ENCODE results near the gene TFF1. TPM values are rescaled to one million over a fixed set of nuclear protein-coding genes. Genes with fewer than 3 reads are reported as not detected.

The TFF1 gene
- 0.70 TPM for total RNA-seq

GRCh38 chr21:42366292-42367010 lies at the start of gene TFF1:
TSS of gene TFF1 (minus strand) at chr21:42366535. CDS start at chr21:42366495, 40 bp downstream.

DNA sequence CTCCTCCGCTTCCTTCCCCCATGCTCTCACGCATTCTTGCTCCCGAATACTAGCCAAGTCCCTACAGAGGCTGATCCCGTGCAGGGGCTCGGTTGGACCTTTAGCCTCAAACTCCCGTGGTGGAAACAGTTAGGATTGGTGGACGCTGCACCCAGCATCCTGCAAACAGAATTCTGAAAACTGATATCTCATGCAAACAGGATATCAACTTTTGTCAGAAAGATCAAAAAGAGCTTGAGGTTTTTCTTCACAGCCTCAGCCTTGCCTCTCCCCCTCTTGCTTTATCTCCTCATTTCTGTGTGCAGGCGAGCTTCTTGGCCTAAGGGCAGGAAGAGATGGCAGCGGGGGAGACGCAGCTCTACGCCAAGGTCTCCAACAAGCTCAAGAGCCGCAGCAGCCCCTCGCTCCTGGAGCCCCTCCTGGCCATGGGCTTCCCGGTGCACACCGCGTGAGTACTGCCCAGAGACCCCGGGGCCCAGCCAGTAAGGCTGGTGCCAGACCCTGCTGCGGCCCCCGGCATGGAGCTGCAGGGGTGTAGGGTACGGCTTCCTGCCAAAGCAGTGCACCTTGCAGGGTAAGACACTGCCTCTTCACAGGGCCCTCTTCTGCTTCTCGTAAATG lies 37.4 kb upstream of the TFF1 start, which contains the start of gene UBASH3A:
Gene UBASH3A (plus strand): TSS at position 292 of the 621 bp plus-strand sequence. CDS start 44 bp downstream, at position 336.

GRCh38 chr21:42395905-42396651 lies 29.7 kb upstream of the TFF1 start, which contains the start of gene TMPRSS3:
TSS of gene TMPRSS3 (minus strand) at chr21:42396052. CDS start at chr21:42395417, 635 bp downstream.

DNA sequence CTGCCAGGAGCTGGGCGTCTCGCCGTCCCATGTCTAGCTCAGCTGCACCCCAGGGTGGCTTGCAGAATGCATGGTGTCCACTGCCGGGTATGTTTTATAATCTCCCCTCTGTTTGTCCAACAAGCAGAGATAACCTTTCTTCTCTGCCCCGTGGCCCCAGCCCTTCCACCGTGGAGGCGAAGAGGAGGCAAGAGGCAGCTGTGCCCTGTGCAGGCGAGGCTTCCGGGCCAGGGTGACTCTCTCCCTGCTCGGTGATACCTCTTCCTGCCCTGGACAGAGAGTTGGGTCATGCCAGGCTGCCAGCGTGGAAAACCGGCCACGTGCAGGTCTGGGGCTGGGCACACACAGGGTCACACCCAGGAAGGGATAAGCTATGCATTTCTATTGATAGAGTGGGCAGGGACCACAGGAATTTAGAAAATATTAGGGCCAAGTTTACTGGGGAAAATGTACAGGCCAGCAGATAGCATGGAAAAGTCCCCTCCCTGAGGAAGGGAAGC lies 15.4 kb downstream of the TFF1 start, which contains the start of gene TFF2:
Gene TFF2 (minus strand): TSS at position 68 of the 500 bp plus-strand sequence. CDS start 37 bp downstream, at position 31.

GRCh38 chr21:42315296-42315891 lies 50.9 kb downstream of the TFF1 start, which contains the start of gene TFF3:
TSS of gene TFF3 (minus strand) at chr21:42315409. CDS start at chr21:42315374, 35 bp downstream.

Other genes with a start within 250 kb of the TFF1 start
- gene ABCG1, start 147.4 kb downstream of the TFF1 start, total RNA-seq: 25.0 TPM
- gene TFF3, start 51.1 kb downstream of the TFF1 start, total RNA-seq: 4.0 TPM
- gene TFF2, start 15.5 kb downstream of the TFF1 start, total RNA-seq: not detected
- 1.5 TPM for gene TMPRSS3, start 29.5 kb upstream of the TFF1 start, total RNA-seq
- 0.23 TPM for gene UBASH3A, start 37.4 kb upstream of the TFF1 start, total RNA-seq
- 3.2 TPM for gene RSPH1, start 129.7 kb upstream of the TFF1 start, total RNA-seq
- gene SLC37A1, start 147.3 kb upstream of the TFF1 start, total RNA-seq: 10.0 TPM